Measurements from ENCODE around the gene SIGLEC12.
"Not testable (repeated sequence)": the region's sequence is repeated elsewhere in the genome, so short reads cannot be mapped to it uniquely, and the experiment has no call there.

The SIGLEC12 gene

DNA sequence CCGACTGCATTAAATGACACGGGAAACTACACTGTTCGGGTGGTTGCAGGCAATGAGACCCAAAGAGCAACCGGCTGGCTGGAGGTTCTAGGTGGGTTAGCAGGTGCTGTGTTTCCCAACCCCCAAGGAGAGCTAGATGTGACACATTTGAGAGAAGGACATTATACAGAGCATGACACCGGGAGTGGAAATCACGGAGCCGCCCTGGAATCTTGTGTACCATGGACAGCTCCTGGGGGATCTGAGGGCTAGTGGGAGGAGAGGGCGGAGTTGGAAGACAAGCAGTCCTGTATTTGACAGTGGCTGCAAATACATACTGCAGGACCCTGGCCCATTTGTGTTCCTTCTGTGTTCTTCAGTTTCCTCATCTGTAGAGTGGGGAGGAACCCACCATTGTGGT, 21.0 kb downstream of the SIGLEC12 start:
- DNase-seq (ENCODE audit: low read depth), result no peak

DNA sequence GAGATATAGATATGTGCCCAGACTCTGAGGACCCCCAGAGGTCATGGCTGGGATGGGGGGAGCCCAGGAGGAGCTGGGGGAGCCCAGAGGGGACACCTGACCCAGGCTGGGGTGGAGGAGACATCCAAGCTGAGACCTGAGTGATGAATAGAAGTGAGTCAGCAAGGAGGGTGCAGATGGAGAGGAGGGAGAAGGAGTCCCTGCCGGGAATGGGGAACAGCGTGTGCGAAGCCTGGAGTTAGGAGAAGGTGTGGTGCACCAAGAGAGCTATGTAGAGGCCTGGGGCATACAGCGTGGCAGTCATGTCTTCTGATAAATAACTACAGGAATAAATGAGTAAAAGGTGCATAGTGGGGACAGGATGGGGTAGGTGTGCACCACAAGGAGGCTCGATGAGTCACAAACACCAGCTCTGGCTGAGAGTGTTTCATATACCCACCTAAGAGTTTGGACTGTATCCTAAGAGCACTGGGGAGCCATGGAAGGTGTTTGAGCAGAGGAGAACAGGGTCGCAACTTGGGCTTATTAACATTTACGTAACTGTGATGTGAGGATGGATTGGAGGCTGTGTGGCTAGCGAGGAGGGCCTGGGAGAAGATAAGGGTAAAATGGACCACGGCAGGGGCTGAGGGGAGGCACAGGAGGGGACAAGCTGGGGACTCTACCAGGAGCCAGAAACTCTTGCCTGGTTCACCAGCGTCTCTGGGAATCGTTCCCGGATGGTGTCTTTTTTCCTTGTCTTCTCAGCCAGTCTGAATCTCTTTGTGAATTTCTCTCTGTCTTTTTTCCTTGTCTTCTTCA, 21.9 kb downstream of the SIGLEC12 start:
- DNase-seq (ENCODE audit: low read depth), result peak; percentile 29

DNA sequence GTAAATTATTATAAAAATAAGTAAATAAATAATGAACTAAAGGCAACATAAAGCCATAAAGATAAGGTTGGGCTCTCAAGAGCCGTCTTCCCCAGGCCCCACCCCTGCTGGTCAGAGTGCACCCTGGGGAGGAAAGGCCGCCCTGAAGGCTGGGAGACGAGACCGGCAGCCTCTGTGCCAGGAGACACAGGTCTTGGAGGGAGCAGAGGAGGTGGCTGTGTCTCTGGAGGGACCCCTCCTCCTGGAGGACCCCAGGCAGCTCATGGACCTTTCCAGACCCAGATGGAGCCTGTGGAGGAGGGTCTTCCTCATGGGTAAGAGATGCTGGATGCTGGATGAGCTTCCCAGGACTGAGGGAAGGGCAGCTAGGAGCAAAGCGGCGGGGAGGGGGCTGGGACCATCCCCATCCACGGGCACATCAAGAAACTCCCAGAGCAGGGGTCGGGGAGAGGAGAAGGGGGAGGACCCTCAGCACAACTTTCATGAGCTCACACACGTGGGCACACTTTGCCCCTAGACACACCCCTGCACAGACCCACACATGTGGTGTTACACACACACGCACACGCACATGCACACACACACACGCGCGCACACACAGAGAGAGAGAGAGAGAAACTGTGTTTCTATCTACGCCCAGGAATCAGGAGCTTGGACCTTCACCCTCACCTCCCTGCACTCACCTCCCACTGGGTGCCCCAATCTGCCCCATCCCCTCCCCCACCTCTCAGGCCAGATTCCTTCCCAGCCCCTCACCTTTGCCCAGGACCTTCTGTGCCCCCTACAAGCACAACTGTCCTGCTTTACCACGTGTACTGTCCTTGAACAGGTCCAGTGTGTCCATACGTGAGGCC, 23.0 kb downstream of the SIGLEC12 start, which contains the start of gene CEACAM18:
Gene CEACAM18 (plus strand): TSS at position 159 of the 854 bp plus-strand sequence.
- DNase-seq (ENCODE audit: low read depth), result no peak

- DNase-seq (ENCODE audit: low read depth), result no peak
Measured at GRCh38 chr19:51477344-51477743, 24.3 kb downstream of the SIGLEC12 start.

DNA sequence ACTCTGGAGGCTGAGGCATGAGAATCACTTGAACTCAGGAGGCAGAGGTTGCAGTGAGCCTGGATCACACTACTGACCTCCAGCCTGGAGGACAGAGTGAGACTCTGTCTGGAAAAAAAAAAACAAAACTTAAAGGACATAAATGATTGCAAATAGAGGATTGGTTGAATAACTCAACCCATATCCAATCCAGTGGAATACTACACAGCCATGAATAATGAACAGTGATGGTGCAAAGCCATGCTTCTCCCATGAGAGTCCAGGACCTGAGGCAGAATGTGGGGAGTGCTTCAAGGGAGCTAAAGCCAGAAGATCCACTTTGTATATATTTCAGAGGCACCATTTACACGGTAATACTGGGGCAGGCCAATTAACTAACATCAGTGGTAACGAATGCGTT, 25.4 kb downstream of the SIGLEC12 start:
- no peak for DNase-seq (ENCODE audit: low read depth)

- DNase-seq (ENCODE audit: low read depth), result peak; percentile 83
Measured at GRCh38 chr19:51473009-51473707, 28.4 kb downstream of the SIGLEC12 start.

DNA sequence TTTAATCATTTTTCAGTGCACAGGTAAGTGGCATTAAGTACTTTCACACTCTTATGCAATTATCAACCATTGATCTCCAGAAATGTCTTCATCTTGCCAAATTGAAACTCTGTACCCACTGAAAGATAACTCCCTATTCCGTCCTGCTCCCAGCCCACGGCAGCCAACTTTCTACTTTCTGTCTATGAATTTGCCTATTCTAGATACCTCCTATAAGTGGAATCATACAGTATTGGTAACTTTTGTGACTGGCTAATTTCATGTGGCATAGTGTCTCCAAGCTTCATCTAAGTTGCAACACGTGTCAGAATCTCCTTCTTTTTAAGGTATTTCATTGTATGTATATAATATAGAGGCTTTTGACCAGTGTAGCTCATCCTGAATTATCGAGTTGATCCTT, 29.0 kb downstream of the SIGLEC12 start:
- no peak for DNase-seq (ENCODE audit: low read depth)

GRCh38 chr19:51471527-51471926, 30.1 kb downstream of the SIGLEC12 start:
- DNase-seq (ENCODE audit: low read depth), result no peak

- no peak for DNase-seq (ENCODE audit: low read depth)
Measured at GRCh38 chr19:51470966-51471365, 30.6 kb downstream of the SIGLEC12 start.

DNA sequence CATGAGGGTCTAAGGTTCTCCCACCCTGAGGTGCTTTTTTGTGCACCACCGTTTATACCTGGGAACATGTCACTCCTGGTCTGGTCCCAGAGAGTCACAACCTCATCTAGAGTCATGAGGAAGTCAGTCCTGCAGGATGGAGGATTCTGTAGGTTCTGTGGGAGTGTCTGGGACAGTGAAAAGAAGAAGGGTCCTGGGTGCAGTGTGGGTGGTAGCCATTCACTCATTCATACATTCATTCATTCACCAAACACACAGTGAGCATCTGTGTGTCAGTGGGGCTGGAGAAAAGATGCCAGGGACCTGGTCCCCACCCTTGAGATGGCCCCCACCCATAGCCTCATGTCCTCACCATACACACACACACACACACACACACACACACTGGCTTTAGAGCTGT, 32.0 kb downstream of the SIGLEC12 start:
- DNase-seq (ENCODE audit: low read depth), result no peak

DNA sequence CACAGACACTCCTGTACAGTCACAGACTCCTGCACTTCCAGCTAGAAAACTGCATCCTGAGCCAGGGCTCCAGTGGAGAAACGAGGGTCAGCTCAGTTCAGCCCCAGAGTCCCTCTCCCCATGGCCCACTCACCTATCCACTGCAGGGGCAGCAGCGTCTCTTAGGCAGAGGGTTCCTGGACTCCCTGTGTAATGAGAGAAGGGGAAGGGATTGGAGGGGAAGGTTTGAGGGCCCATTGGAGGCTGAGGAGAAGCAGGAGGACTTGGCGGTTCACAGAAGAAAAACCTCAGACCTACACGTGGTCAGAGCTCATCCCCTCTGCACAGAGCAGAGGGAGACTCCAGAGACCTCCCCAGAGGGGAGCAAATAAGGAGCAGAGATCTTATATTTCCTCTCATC, 32.4 kb downstream of the SIGLEC12 start:
- no peak for DNase-seq (ENCODE audit: low read depth)

GRCh38 chr19:51468545-51468920, 33.1 kb downstream of the SIGLEC12 start:
- DNase-seq (ENCODE audit: low read depth), result no peak

DNA sequence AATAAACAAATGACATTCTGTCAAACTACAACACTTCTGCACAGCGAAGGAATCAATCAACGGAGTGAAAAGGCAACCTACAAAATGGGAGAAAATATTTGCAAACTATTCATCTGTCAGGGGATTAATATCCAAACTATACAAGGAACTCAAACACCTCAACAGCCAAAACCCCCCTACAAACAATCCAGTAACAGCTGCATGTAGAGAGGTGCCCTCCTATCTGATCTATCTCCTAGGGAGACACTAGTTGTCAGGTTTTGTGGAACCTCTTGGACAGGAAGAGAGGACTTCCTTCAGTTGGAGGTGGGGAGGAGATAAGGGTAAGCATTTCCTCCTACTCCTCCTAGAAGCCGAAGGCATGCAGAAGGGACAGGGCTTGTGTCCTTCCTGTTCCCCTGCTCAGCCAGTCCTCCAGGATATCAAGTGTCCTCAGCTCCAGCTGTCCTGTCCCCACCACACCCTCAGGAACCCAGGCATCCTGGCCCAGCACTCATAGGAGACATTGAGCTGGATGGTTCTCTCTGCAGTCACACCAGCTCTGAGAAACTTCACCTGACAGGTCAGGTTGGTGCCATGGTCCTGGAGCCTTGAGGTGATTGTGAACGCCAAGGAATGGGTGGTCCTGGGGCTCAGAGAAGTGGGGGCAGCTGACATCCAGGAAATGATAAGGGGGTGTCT, 33.6 kb downstream of the SIGLEC12 start:
- no peak for DNase-seq (ENCODE audit: low read depth)

DNA sequence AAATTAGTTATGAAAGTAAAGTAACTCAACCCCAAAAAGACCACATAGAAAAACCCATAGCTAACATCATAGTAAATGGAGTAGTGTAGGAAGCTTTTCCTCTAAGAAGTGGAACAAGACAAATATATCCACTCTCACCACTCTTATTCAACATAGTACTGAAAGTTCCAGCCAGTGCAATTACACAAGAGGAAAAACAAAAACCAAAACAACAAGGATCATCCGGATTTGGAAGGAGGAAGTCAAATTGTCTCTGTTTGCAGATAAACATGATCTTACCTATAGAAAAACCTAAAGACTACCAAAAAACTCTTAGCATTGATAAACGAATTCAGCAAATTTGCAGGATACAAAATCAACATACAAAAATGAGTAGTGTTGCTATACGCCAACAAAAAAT, 34.9 kb downstream of the SIGLEC12 start:
- no peak for DNase-seq (ENCODE audit: low read depth)

DNA sequence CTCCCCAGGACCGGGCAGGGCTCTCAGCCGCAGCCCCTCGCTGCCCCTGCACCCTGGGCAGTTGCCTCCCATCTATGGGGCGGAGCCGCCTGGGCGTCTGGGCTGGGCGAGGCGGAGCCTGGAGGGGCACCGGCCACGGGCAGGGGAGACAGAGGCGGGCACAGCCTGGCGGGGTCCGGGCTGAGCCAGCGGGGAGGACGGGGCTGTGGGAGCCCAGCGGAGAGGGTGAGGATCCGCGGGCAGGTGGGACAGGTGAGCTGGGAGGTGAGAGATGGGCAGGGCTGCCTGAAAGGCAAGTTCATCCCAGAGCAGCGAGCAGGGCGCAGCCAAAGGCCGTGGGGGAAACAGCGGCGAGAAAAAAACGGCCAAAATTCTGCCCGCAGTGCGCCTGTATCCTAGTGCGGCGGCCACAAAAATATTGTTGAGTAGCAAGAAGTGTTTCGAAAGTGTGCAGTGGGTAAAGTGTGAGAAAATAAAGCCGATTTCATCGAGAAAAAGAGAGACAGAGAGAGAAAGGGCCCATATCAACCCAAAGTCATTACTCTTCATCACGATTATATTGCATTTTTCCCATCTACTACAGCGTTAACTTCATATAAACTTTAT, 37.5 kb downstream of the SIGLEC12 start:
- DNase-seq (ENCODE audit: low read depth), result not testable (repeated sequence)

GRCh38 chr19:51462681-51463080, 38.9 kb downstream of the SIGLEC12 start:
- no peak for DNase-seq (ENCODE audit: low read depth)

GRCh38 chr19:51462276-51462675, 39.3 kb downstream of the SIGLEC12 start:
- no peak for DNase-seq (ENCODE audit: low read depth)

- no peak for DNase-seq (ENCODE audit: low read depth)
Measured at GRCh38 chr19:51461723-51462161, 39.9 kb downstream of the SIGLEC12 start.

GRCh38 chr19:51460164-51460992, 41.2 kb downstream of the SIGLEC12 start:
- DNase-seq (ENCODE audit: low read depth), result no peak

DNA sequence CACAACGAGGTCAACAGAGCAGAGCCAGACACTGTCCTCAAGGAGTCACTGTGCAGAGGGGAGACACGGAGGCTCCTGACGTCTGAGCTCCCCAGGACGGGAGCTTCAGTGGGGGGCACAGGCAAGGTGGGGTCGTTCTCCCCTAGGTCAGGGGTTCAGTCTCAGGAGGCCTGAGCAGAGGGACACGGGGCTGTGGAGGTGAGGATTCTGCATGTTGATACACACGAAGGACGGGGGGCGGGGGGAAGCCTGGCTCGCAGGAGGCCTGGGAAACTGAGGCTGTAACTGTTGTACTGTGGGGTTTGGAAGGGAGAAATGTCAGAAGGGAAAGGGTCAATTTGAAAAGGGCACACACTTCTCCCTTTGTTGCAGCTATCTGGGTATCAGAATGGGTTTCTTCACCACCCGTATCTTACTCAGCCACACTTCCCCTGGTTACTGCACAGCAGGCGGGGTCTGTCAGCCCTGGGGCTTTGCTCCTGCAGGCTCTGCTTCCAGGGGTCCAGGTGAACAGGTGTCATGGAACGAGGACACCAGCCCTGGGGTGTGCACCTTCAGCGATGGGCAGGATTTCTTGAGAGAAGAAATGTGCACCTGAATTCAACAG, 42.6 kb downstream of the SIGLEC12 start:
- no peak for DNase-seq (ENCODE audit: low read depth)
